NCI-H526 (cell line): ENCODE measurements around the gene GPR15LG.

Source experiments
- DNase-seq, 2 experiments: peaks; one replicate each; lab custom pipeline; 2025; lab: John Stamatoyannopoulos, UW

The GPR15LG gene

DNA sequence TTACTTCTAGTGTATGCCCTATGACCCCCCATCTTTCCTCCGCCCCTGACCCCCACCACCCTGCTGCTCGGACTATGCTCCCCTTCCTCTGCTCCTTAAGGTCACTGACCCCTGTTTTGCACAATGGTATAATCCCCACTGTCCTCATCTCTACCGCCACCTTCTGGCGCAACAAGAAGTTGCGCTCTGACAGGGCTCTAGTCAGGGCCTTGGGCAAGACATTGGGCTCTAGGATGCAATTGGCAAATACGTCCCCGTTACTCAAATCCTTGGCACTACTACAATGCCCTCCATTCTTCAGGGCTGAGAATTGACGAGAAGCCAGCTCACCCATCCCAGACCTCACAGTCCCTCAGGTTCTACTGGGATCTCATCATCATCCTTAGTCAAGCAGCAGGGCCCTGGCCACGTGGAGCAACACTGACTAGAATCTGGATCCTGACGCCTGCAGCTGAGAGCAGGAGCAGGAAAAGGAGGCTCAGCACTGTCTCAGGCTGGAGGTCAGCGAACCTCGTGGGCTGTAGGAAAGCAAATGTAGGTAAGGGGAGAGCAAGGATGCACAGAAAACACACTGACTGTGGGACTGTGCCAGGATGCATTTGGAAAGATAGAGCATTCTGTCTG, 41.1 kb downstream of the GPR15LG start:
- peak in 1 of 2 experiments; percentile 31 for DNase-seq

DNA sequence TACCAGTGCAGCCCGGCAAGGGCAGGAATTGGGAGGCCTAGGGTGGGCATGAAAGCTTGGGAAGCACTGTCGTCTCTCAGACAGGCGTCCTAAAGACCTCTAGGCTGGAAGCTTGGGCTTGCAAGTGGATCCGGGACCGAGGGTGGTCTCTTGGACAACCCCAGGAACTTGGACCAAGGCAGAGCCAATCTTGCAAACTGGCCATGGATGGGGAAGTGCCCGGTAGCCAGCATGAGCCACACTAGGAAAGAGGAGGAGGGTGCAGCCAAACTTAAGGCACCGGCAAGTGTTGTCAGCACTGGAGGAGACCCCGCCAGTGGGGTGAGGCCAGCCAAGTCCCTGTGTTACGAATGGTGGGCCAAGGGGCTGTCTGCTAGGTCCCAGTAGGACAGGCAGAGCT, 43.2 kb downstream of the GPR15LG start:
- no peak for DNase-seq

DNA sequence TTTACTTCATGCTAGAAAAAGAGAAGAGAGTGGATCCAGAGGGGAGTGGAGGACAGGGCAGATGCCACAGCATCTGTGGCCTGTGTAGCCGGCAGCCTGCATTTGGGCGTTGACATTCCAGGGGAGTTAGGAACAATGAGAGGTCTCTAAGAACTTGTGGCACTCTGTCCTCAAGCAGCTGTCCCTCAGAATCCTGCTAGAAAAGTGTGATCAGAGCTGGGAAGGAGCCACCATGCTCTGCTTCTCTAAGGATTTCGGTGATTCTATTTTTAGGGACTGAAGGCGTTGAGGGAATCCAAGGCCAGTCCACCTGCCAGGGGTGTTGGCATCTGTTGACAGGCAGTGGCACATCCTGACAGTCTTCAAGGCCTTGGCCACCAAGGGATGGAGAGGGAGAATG, 44.1 kb downstream of the GPR15LG start:
- no peak for DNase-seq

DNA sequence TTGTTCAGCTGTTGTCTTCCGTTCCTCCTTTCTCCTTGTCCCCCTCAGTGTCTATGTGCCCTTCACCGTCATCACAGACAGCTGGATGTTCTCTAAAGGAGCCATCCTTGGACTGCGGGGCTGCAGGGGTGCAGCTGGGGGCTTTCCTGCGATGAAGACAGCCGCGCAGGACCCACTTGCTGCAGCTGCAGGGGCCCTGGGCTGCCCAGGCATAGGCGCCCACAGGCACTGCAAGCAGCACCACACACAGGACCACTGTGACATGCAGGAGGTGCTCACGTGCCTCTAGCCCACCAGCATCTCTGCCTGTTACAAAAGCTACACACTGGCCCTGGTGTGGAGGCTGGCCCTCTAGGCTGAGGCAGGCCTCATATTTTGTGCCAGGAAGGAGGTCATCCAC, 48.3 kb downstream of the GPR15LG start:
- DNase-seq, result no peak

DNA sequence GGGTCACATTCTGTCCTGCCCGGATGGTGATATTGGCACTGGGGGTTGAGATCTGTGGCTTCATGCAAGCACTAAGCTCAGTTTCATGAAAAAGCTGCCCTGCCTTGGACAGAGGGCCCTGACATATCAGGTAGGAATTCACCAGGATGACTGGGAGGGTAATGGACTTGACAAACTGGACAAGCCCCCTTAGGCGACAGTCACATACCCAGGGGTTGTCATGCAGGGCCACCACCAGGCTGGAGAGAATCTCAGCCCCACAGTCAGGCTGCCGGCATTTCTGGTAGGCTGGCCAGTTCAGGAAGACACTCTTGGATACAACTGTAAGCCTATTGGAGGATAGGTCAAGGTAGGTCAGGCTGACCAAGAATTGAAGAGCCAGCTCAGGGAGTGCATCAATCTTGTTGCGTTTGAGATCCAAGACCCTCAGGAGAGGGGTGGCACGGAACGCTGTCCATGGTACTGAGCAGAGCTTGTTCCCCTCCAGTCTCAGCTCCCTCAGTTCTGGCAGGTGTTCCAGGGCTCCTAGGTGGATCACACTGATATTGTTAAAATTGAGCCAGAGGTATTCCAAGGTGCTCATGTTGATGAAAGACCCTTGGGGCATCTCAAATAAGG, 50.9 kb downstream of the GPR15LG start:
- no peak for DNase-seq

DNA sequence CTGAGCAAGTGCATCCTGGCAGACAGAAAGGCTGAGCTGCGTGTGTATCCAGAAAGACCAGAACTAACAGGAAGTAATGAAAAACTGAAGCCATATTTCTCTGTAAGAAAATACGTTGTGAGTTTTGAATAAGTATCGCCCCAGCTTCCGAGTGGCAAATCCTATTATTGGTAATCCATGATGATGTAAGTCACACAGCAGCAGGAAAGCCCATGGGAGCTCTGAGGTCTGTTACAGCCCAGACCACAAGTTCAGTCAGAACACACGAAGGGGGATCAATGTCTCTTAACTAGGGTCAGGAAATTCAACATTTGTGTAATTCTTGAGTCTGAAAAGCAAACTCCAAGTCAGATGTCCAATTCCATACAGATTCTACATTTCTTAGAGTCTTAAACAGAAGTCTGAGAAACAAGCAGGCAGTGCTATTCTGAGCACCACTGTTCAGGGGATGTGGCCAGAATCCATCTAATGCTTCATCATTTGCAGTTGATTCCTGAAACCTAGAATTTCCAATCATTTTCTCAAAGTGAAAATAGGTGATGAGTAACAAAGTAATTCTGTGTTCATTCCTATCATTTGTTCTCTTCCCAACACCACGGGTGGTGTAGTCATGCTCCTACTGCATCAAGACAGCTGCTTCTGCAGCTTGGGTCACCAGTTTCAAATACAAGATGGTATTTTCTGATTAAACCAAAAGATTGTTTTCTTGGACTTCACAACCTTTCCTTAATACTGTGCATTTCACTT, 52.0 kb downstream of the GPR15LG start, which contains the start of gene LRIT2:
TSS of gene LRIT2 (minus strand) at position 118 of the 747 bp plus-strand sequence. CDS start at position 94, 24 bp downstream.
- DNase-seq, result no peak

DNA sequence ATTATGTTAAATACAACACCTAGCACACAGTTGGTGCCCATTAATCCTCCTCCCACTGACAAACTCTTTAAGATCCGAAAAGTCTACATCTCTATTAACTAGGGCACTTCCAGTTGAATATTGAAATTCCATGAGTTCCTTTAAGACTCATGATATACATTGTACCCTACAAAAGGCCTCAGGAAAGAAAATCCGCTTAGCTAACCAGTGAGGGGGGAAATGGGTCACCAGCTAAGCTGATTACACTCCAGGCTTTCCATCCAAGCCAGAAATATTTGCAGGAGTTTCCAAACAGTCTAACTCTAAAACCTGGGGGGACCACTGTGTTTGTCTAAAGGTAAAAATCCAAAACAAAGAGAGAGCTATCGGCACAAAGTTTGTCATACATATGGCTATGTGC, 53.0 kb downstream of the GPR15LG start:
- DNase-seq, result no peak

DNA sequence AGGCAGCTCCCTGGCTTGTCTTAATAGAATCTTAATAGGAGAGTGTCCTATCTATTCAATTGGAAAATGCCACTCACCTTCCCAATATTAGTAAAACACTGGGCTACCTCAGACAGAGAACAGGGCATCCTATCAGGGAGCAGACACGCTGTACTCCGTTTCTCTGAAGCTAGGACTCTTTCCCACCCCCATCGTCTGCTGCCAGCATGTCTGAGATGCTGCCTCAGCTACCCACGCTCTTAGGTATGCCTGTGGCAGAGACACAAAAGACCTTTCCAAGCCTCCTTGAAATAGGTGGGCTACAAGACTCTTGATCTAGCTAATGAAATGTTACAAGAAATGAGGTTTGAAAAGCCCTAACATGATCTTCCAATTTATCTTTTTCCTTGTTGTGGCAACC, 54.2 kb downstream of the GPR15LG start:
- no peak for DNase-seq

DNA sequence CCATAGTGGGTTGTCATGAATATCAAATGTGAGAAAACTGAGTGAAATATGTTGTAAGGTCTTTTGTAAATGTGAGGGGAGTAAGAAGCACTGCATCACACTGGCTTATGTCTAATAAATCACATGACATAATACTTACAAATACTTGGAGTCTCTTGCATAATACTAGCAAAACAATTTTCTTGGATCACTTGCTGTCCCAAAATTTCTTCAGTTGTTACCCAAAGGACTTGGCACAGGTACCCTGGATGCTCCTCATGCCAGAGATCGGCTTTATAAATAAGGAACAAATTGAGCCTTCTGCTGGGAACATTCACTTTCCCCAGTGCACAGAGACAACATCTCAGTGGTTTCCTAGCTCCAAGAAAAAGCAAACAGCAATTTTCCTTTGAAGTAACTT, 56.8 kb downstream of the GPR15LG start:
- DNase-seq, result no peak

DNA sequence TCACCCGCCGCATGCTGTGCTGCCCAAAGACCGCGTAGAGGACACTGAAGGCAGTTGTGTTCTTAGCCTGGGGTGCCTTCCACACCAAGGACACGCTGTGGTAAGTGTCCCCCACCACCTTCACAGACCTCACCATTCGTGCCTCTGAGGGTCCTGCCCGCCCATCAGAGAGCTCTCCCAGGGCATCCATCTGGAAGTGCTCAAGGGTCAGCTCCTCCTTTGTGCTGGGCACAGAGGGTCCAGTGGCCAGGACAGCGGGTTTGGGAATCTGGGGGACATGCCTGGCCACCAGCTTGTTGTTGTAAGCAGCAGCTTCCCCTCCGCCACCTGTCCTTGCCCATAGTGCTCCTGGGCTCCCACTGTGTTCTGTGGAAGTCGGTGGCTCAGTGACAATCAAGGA, 58.8 kb downstream of the GPR15LG start:
- no peak for DNase-seq

DNA sequence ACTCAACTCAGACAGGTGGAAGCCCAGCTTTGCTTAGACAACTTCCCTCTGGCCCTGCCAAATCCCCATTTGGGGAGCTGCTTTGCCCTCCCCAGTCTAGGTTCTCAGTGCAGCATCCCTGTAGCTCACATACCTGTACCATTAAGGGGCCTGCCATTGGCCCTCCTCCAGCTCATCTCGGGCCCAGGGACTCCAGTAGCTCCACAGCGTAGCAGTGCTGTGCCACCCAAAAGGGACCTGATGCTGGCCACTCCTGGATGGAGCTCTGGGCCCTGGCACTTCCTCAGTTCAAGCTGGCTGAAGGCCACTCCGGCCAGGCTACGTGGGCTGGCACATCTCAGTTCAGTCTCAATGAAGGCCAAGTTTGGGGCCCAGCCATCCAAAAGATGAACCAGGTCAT, 60.3 kb downstream of the GPR15LG start:
- DNase-seq, result no peak

DNA sequence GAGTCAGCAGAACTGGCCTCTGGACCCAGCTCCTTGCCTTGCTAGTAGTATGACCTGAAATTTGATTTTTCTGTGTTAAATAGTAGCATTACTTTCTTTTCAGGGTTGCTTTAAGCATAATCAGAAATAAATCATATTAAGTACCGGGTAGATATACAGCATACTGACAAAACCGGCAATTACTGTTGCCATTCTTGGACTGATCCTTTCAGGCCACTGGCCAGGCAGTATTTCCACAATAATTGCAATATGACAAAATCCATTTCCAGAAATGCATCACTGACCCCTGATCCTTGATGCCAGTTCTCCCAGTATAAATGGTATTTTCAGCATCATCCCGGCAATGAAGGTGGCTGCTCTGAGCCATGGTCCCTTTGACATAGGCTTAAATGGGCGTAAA, 60.9 kb downstream of the GPR15LG start:
- no peak for DNase-seq
